ENCODE results near the gene HTATSF1.

GRCh38 chrX:136456133-136456532 is 41.3 kb upstream of the HTATSF1 start:
- TF ChIP-seq CTCF (IDR thresholded peaks at IDR 0.05) (no peak), POLR2A (IDR thresholded peaks at IDR 0.05) (no peak)

Measured in breast epithelium (tissue), 3 donors.